NT2/D1 (cell line): Measurements from ENCODE around the gene MBD3L2.
"Not testable (repeated sequence)": the region's sequence is repeated elsewhere in the genome, so short reads cannot be mapped to it uniquely, and the experiment has no call there.

Source experiments
- DNase-seq: peaks from one replicate; pipeline ENCODE4 v3.0.0-alpha.2; 2011; ENCODE audit warnings: low read depth, low spot score
- H3K27me3 ChIP-seq: 2 replicates; pipeline ENCODE4 v1.6.0; 2011; ENCODE audit warnings: mild to moderate bottlenecking; ENCODE audit not compliant: insufficient read length, insufficient read depth
- H3K36me3 ChIP-seq: 2 replicates; pipeline ENCODE4 v1.6.1; 2011; ENCODE audit warnings: mild to moderate bottlenecking, low read length, mixed read lengths; ENCODE audit not compliant: insufficient read depth, insufficient read length
- H3K4me1 ChIP-seq: 2 replicates; pipeline ENCODE4 v1.5.1; 2011; ENCODE audit not compliant: insufficient read depth, insufficient read length
- H3K4me3 ChIP-seq: 2 replicates; pipeline ENCODE4 v1.5.1; 2011; ENCODE audit warnings: low read depth; ENCODE audit not compliant: insufficient read length
- H3K9ac ChIP-seq: 2 replicates; pipeline ENCODE4 v1.6.0; 2011; ENCODE audit warnings: low read depth; ENCODE audit not compliant: insufficient read length
- H3K9me3 ChIP-seq: 2 replicates; pipeline ENCODE4 v1.5.1; 2011; ENCODE audit warnings: mild to moderate bottlenecking, low read length; ENCODE audit not compliant: insufficient read depth
- SUZ12 ChIP-seq: IDR thresholded peaks from 2 replicates; pipeline ENCODE4 v1.6.1; 2011; ENCODE audit not compliant: insufficient read length, insufficient read depth; ENCODE audit errors: extremely low read depth
- YY1 ChIP-seq: IDR thresholded peaks from 2 replicates; pipeline ENCODE4 v1.6.1; 2011; ENCODE audit not compliant: insufficient read length, insufficient read depth
- ZNF274 ChIP-seq: IDR thresholded peaks from 2 replicates; pipeline ENCODE4 v1.6.1; 2011; ENCODE audit warnings: mild to moderate bottlenecking, low read depth, low read length

Gene MBD3L2

DNA sequence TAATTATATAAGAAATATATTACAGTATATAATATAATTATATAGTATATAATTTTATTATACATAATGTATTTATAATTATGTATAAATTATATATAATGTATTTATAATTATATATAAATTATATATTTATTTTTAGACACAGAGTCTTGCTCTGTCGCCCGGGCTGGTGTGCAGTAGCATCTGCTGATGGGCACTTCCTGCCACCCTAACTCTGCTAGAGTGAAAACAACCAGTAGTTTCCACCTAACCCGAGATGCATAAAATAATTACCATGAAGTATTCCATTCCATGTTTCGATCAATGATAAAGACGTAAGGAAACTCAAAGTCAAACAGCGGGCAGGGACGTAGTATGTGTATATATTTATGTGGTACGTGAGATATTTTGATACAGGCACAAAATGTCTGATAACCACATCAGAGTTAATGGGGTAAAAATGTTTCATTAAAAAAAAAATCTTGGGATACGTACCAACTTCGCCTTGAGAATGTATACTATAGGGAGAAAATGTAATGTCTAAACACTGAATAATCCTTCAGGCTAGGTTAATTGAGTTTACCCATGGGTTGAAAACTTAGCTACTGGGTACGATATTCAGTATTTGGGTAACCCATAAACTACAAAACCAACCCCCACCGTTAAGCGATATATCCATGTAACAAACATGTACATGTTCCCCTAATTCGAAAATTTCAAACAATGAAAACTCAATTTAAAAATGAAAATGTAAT lies 5.7 kb downstream of the MBD3L2 start:
- H3K36me3 ChIP-seq, DNase-seq, H3K4me3 ChIP-seq, H3K4me1 ChIP-seq, H3K27me3 ChIP-seq, H3K9me3 ChIP-seq, H3K9ac ChIP-seq: not testable (repeated sequence)

DNA sequence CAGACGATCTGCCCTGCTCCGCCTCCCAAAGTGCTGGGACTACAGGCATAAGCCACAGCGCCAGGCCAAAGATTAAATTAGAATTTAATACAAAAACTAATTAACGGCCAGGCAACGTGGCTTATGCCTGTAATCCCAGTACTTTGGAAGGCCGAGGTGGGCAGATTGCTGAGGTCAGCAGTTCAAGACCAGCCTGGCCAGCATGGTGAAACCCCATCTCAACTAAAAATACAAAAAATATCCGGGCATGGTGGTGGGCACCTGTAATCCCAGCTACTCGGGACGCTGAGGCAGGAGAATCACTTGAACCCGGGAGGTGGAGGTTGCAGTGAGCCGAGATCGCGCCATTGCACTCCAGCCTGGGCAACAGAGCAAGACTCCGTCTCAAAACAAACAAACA lies 6.6 kb downstream of the MBD3L2 start:
- H3K4me3 ChIP-seq, H3K9ac ChIP-seq, DNase-seq, H3K9me3 ChIP-seq, H3K4me1 ChIP-seq, H3K27me3 ChIP-seq, H3K36me3 ChIP-seq: not testable (repeated sequence)

DNA sequence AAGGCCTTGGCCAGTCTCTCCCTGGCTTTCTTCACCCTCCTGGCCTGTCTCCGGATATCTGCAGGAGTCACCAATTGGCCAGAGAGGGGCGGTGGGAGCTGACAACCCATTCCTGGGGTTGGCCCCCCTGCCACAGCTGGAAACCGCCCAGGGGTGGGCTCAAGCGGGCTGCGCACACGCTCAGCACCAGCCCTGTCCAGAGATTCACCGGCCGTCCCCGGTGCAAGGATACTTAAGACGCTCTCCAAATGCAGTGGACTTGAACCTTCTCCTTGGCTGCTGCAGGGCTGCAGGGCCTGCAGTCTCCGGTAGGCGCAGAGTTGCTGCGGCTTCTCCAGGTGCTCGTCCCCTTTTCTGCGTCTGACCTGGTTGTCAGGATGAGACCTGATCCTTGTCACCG lies 7.2 kb downstream of the MBD3L2 start:
- not testable (repeated sequence) for H3K36me3 ChIP-seq, H3K4me3 ChIP-seq, H3K27me3 ChIP-seq, DNase-seq, H3K9ac ChIP-seq, H3K9me3 ChIP-seq, H3K4me1 ChIP-seq

DNA sequence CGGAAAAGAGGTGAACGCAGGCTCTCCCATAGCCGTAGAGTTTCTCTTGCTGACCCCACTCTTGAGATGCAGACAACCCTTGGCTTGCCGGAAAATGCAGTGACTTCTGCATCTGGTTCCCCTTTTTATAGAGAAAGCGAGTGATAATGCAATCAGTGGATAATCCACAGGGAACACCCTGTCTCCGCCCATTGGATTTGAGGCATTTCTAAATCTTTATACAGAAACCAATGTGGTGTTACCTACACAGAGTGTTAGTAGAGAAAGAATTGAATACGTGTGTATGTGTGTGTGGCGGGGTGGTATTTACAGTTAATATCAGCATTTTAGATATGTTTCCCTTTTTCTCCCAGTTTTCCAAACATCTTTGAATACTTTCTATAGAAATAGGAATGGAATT lies 9.5 kb downstream of the MBD3L2 start, which contains the start of gene MBD3L3:
Gene MBD3L3 (minus strand): TSS at position 101 of the 400 bp plus-strand sequence. CDS start 71 bp downstream, at position 30.
- H3K9ac ChIP-seq, H3K9me3 ChIP-seq, H3K4me3 ChIP-seq, H3K36me3 ChIP-seq, H3K4me1 ChIP-seq, DNase-seq, H3K27me3 ChIP-seq: not testable (repeated sequence)

DNA sequence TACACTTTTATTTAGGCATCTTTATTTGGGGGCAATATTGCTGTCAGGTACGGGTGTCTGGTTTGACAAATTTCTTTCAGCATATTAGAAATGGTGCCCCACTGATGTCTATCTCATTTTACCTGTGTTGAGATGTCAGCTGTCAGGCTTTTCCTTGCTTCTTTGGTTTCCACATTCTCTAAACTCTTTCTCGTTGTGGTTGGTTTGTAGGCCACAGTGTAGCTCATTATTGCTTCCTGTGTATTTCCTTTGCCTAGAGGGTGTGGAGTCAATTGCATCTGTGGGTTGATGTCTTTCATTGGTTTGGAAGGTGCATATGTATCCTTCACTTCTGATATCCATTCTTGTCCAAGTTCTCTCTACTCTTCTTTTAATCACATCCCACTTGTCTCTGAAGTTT lies 10.9 kb downstream of the MBD3L2 start:
- H3K4me1 ChIP-seq, H3K4me3 ChIP-seq, DNase-seq, H3K9ac ChIP-seq, H3K36me3 ChIP-seq, H3K27me3 ChIP-seq, H3K9me3 ChIP-seq: not testable (repeated sequence)

DNA sequence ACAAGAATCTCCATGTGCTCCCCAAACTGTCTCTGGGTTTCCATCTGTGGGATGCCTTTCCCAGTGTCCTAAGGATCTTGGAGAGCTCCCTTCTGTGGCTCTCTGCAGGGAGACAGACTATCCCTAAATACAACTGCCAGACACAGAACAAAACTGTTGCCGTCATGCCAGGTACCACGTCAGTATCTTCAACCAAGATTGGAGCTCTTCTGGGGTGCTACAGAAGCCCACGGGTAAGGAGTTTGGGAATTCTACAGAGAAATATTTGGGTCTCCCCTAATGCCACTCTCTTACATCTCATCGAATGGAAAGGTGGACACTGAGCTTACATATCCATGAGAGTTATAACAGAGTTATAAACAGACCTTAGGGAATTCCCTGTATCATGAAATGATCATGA lies 14.2 kb downstream of the MBD3L2 start:
- no peak overlapping the region for H3K9ac ChIP-seq
- no peak for DNase-seq

DNA sequence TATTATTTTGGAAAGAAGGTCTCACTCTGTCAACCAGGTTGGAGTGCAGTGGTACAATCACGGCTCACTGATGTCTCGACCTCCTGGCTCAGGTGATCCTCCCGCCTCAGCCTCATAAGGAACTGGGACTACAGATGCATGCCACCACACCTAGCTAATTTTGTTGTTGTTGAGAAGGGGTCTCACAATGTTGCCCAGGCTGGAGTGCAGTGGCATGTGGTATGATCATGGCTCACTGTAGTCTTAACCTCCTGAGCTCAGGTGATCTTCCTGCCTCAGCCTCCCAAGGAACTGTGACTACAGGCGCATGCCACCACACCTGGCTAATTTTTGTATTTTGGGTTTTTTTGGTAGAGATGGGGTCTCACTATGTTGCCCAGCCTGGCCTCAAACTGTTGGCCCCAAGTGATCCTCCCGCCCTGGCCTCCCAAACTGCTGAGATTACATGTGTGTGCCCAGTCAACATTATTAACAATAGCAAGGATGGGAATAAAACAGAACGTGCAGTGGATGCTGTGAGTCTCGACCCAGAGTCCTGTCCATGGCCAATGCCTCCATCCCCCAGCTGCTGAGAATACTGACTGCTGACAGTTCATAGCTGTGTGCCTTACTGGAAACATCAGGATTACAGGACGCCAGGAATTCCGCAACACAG lies 14.8 kb downstream of the MBD3L2 start:
- Histone ChIP-seq H3K4me1 (no peaks in the 10 kb centered on the region), H3K4me3 (no peak overlapping the region), H3K9ac (no peak overlapping the region), H3K27me3 (no peaks in the 10 kb centered on the region), H3K36me3 (no peaks in the 10 kb centered on the region), H3K9me3 (peaks cover 13% of the 10 kb centered on the region; the same call in 1 of the 2 replicates)
- DNase-seq = no peak
- TF ChIP-seq SUZ12 (no peak), YY1 (no peak), ZNF274 (no peak)

More for the DNA sequence above, 14.2 kb downstream of the MBD3L2 start:
- H3K27me3 ChIP-seq = no peaks in the 10 kb centered on the region
- TF ChIP-seq YY1 = no peak
- no peak for TF ChIP-seq SUZ12
- no peak for TF ChIP-seq ZNF274
- H3K4me3 ChIP-seq = no peak overlapping the region
- H3K9me3 ChIP-seq = peaks cover 13% of the 10 kb centered on the region; the same call in 1 of the 2 replicates
- no peaks in the 10 kb centered on the region for H3K4me1 ChIP-seq
- H3K36me3 ChIP-seq = no peaks in the 10 kb centered on the region

DNA sequence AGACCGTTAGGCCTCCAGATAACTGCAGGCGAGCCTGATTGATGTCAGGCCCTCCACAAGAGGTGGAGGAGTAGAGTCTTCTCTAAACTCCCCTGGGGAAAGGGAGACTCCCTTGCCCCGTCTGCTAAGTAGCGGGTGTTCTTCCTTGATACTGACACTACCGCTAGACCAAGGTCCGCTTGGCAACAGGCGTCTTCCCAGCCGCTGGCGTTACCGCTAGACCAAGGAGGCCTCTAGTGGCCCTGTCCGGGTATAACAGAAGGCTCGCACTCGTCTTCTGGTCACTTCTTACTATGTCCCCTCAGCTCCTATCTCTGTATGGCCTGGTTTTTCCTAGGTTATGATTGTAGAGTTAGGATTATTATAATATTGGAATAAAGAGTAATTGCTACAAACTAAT lies 18.0 kb downstream of the MBD3L2 start:
- not testable (repeated sequence) for H3K4me1 ChIP-seq, H3K4me3 ChIP-seq, H3K27me3 ChIP-seq, H3K9ac ChIP-seq
- Histone ChIP-seq H3K9me3 (peaks cover 13% of the 10 kb centered on the region; the same call in 1 of the 2 replicates), H3K36me3 (peaks cover 12% of the 10 kb centered on the region)
- DNase-seq = peak; percentile 49
